Adrenal gland (tissue), 12 donors: ENCODE results near the gene GJC3. TPM values are rescaled to one million over a fixed set of nuclear protein-coding genes. Genes with fewer than 3 reads are reported as not detected.

Experiments used
- DNase-seq, 7 donors: peaks; one replicate each; pipeline ENCODE4 v3.0.0-alpha.2; 2019 to 2020
- H3K27ac ChIP-seq, 5 donors: fragments of 200-600 bp; sonication (generic) in 4 of 5; 1 replicate in 3 of 5; 2 replicates in 2 of 5; pipeline versions ENCODE4 v1.5.1 to v1.8.0; 2016 to 2020; ENCODE audit warnings: mild to moderate bottlenecking in 1 of 5
- H3K27me3 ChIP-seq: fragments of 200-600 bp; 2 replicates; pipeline ENCODE4 v1.8.0; 2021
- H3K36me3 ChIP-seq, 2 donors: fragments of 200-600 bp; replicated peaks in 1 of 2; 1 replicate in 1 of 2; 2 replicates in 1 of 2; pipeline versions ENCODE4 v1.5.1 to v1.8.0; 2018 to 2022
- H3K4me1 ChIP-seq, 2 donors: fragments of 200-600 bp; replicated peaks in 1 of 2; 1 replicate in 1 of 2; 2 replicates in 1 of 2; pipeline versions ENCODE4 v1.5.1 to v1.8.0; 2018 to 2021
- H3K4me3 ChIP-seq, 4 donors: fragments of 200-600 bp; sonication (generic) in 3 of 4; one replicate each; pipeline ENCODE4 v1.5.1; 2016 to 2018
- H3K9me3 ChIP-seq, 3 donors: fragments of 200-600 bp; sonication (generic) in 1 of 3; replicated peaks in 1 of 3; 1 replicate in 2 of 3; 2 replicates in 1 of 3; pipeline versions ENCODE4 v1.5.1 to v1.8.0; 2016 to 2021
- POLR2A ChIP-seq, 2 donors: fragments of 450-650 bp; IDR thresholded peaks; one replicate each; pipeline ENCODE4 v1.6.1; 2017; ENCODE audit warnings: antibody characterized with exemption in 2 of 2, mild to moderate bottlenecking in 2 of 2, moderate library complexity in 1 of 2
- WGBS, 4 donors: extraction: QIAGEN DNeasy Blood & Tissue Kit in 2 of 4; methylation state at CpG; one replicate each; pipeline versions ENCODE4 v1.1.5 to v1.1.7; 2013 to 2017; 5-methylcytosine and 5-hydroxymethylcytosine counted together
- intact Hi-C, 2 donors: fragments of 100-400 bp; cut with DNase I; formaldehyde crosslinking; loops; one replicate each; pipeline versions ENCODE4 v1.14.1 to v1.15.0; 2022 to 2023
- polyA plus RNA-seq, 3 donors: library from polyadenylated mRNA; stranded (reverse); fragments of 200-250 nt in 2 of 3; fragments of 350-450 nt in 1 of 3; fragmentation: Illumina TruSeq in 1 of 3; extraction: RNeasy Lipid Tissue Mini Kit (QIAGEN cat#74804) in 1 of 3; gene quantifications; one replicate each; pipeline ENCODE4 v1.2.3, GENCODE V29; 2013 to 2014
- total RNA-seq, 9 donors: library from RNA; depleted of rRNA in 4 of 9; stranded (reverse); fragments of >200 nt in 4 of 9; fragments of 120-200 nt in 1 of 9; fragmentation: NEBNext Ultra II Directional in 1 of 9; extraction: Animal tissue kit (Norgen Biotek cat#: 25700) in 1 of 9; gene quantifications; one replicate each; pipeline versions ENCODE4 v1.1.0 to v1.2.4, GENCODE V29; 2013 to 2023
- TF ChIP-seq, protein P1 (sequence below), 6 experiments: fragments of 450-650 bp in 4 of 6; fragments of 200-600 bp in 2 of 6; sonication (generic) in 1 of 6; IDR thresholded peaks; 1 replicate in 5 of 6; 2 replicates in 1 of 6; pipeline versions ENCODE4 v1.5.1 to v1.8.0; 2016 to 2021; ENCODE audit warnings: antibody characterized with exemption in 6 of 6, mild to moderate bottlenecking in 2 of 6, moderate library complexity in 1 of 6
- donor health status: healthy with polysubstance abuse.
- donor health status: Bipolar disorder and iron deficiency.
- donor health status: DM: yes; HTN: yes; CAD: no.
- donor health status: DM: no; HTN: no; CAD: no.
- donor health status: DM: no; HTN: no; CAD: no.
- donor health status: DM: yes; HTN: yes; CAD: no.

Gene GJC3
- total and polyA plus RNA-seq, 12 donors, result 0.11 to 0.40 (median 0.31) TPM; not detected in 8

- Histone ChIP-seq H3K9me3 (no peaks in the 10 kb centered on the region), H3K4me3 (no peak overlapping the region), H3K36me3 (peaks cover 0 to 54% of the 10 kb centered on the region in 2 donors), H3K27ac (no peak overlapping the region), H3K4me1 (no peaks in the 10 kb centered on the region), H3K27me3 (no peaks in the 10 kb centered on the region)
- 87 to 95% (median 93%) methylated on average over 5 to 6 of the region's 6 CpGs for WGBS, 4 donors
- no peak for DNase-seq
- TF ChIP-seq, protein P1, sequence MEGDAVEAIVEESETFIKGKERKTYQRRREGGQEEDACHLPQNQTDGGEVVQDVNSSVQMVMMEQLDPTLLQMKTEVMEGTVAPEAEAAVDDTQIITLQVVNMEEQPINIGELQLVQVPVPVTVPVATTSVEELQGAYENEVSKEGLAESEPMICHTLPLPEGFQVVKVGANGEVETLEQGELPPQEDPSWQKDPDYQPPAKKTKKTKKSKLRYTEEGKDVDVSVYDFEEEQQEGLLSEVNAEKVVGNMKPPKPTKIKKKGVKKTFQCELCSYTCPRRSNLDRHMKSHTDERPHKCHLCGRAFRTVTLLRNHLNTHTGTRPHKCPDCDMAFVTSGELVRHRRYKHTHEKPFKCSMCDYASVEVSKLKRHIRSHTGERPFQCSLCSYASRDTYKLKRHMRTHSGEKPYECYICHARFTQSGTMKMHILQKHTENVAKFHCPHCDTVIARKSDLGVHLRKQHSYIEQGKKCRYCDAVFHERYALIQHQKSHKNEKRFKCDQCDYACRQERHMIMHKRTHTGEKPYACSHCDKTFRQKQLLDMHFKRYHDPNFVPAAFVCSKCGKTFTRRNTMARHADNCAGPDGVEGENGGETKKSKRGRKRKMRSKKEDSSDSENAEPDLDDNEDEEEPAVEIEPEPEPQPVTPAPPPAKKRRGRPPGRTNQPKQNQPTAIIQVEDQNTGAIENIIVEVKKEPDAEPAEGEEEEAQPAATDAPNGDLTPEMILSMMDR (IDR thresholded peaks at IDR 0.05), result no peak
- no peak for TF ChIP-seq POLR2A (IDR thresholded peaks at IDR 0.05)
- intact Hi-C loops, result no loop called here
These were observed 29.4 kb downstream of the GJC3 start for GRCh38 chr7:99899830-99900519.

DNA sequence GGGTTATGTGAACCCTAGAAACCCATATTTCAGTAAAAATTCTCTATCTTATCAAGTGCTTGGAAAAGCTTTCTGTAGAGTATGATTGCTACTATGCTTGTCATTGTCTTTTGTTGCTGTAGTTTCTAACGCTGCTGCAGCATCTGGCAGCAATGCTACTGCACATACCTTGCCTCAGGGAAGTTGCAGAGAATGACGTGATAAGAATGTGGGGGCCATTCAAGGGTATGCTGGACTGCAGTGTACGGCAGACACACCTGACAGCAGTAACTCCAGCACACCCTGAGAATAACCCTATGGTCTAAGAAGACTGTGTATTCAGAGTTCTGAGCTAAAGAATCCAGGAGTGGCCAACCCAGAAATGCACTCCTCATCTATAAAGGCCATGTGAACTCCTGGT, 30.6 kb downstream of the GJC3 start:
- TF ChIP-seq, protein P1 (IDR thresholded peaks at IDR 0.05), result no peak
- Histone ChIP-seq H3K27ac (no peak overlapping the region), H3K4me1 (no peaks in the 10 kb centered on the region), H3K9me3 (no peaks in the 10 kb centered on the region), H3K27me3 (no peaks in the 10 kb centered on the region), H3K36me3 (peaks cover 0 to 42% of the 10 kb centered on the region in 2 donors), H3K4me3 (no peak overlapping the region)
- intact Hi-C loops, result no loop called here
- WGBS, 4 donors, result 72 to 86% (median 79%) methylated on average over 3 of the region's 3 CpGs
- DNase-seq, result no peak

- H3K4me3 ChIP-seq, result no peak overlapping the region
- TF ChIP-seq POLR2A (IDR thresholded peaks at IDR 0.05), result no peak
- TF ChIP-seq, protein P1 (IDR thresholded peaks at IDR 0.05), result no peak
- 89 to 98% (median 93%) methylated on average over 2 of the region's 2 CpGs for WGBS, 4 donors
- no peaks in the 10 kb centered on the region for H3K27me3 ChIP-seq
- no peaks in the 10 kb centered on the region for H3K4me1 ChIP-seq
- intact Hi-C loops, result no loop called here
- H3K36me3 ChIP-seq, result peaks cover 0 to 34% of the 10 kb centered on the region in 2 donors
- no peak for DNase-seq
- no peaks in the 10 kb centered on the region for H3K9me3 ChIP-seq
- H3K27ac ChIP-seq, result no peak overlapping the region
These were observed 31.4 kb downstream of the GJC3 start for GRCh38 chr7:99898023-99898357.

DNA sequence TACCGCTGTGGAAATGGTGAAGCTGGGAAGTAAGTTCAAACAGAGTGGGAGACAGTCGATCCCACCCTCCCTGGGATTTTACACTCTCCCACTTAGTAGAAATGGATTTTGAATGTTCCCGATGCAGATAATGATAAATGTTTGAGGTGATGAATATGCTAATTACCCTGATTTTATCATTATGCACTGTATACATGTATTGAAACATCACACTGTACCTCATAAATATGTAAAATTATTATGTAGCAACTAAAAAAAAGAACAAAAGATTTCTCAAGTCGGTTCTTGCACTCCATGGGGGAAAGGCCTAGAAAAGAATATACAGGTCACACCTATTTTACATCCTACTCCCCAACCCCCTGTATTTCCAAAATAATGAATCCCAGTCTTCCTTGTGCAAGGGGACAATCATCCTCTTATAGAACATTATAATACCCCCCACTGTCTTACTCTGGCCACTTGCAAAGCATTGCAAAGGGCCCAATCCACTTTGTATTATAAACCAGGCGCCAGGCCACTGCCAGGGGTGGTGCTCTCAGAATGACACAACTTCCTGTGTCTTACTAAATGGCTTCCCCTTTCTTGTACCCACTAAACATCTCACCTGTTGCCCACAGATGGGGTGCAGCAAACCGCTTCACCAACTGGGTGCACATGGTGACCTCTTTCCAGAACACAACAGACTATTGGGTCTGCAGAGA, 31.9 kb downstream of the GJC3 start:
- no peak for DNase-seq
- H3K4me3 ChIP-seq, result no peak overlapping the region
- no peaks in the 10 kb centered on the region for H3K9me3 ChIP-seq
- H3K27ac ChIP-seq, result no peak overlapping the region
- no peaks in the 10 kb centered on the region for H3K27me3 ChIP-seq
- no peaks in the 10 kb centered on the region for H3K4me1 ChIP-seq
- TF ChIP-seq, protein P1 (IDR thresholded peaks at IDR 0.05), result no peak
- no peak for TF ChIP-seq POLR2A (IDR thresholded peaks at IDR 0.05)
- 90 to 93% (median 92%) methylated on average over 6 of the region's 6 CpGs for WGBS, 4 donors
- intact Hi-C loops, result no loop called here
- peaks cover 0 to 29% of the 10 kb centered on the region in 2 donors for H3K36me3 ChIP-seq
